Fibroblast of lung (primary cell): ENCODE measurements around the gene UBB.

Experiments
- CTCF ChIP-seq, 2 donors: IDR thresholded peaks in 1 of 2; conservative IDR thresholded peaks in 1 of 2; 1 replicate in 1 of 2; 2 replicates in 1 of 2; pipeline ENCODE4 v1.5.1; 2011 to 2012; ENCODE audit warnings: low read length in 2 of 2, control low read depth in 1 of 2, inconsistent platforms in 1 of 2, low read depth in 1 of 2, mild to moderate bottlenecking in 1 of 2
- EZH2 ChIP-seq: IDR thresholded peaks from 2 replicates; pipeline ENCODE4 v1.5.1; 2012; ENCODE audit warnings: low read length, control low read depth, mild to moderate bottlenecking; ENCODE audit errors: missing control alignments

DNA sequence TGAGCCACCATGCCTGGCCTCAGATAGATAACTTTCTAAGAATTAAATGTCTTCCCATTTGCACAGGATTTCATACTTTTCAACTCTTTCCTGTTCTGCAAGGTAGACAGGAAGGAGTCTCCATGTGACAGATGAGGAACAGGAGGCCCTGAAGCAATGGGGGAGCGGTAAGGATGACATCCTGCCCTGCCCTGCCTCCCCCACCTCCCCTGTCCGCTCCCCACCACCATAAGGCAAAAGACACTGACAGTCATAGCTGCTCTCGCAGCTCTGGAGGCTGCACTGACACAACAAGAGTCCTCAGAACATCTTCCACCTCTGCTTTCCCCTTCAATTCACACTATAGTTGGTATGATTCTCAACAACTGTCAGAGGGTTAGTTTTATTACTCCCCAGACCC is 37.3 kb upstream of the UBB start:
- TF ChIP-seq CTCF (conservative IDR thresholded peaks at IDR 0.05 in 1 of 2, IDR thresholded peaks at IDR 0.05 in 1 of 2; ENCODE audit: low read depth in 1 of 2, low read length in 2 of 2) (no peak), EZH2 (no peak)
